ENCODE measurements around the gene MICB.

GRCh38 chr6:31453259-31453658, 44.7 kb upstream of the MICB start:
- no peak for TF ChIP-seq CTCF (IDR thresholded peaks at IDR 0.05)
- TF ChIP-seq POLR2A (IDR thresholded peaks at IDR 0.05) = no peak

Data from breast epithelium (tissue), 3 donors.